Adrenal gland (tissue), 5 donors: ENCODE results near the gene ZNF592.

Experiments
- CTCF ChIP-seq, 6 experiments: fragments of 450-650 bp in 4 of 6; fragments of 200-600 bp in 2 of 6; sonication (generic) in 1 of 6; IDR thresholded peaks; 1 replicate in 5 of 6; 2 replicates in 1 of 6; pipeline versions ENCODE4 v1.5.1 to v1.8.0; 2016 to 2021; ENCODE audit warnings: antibody characterized with exemption in 6 of 6, mild to moderate bottlenecking in 2 of 6, moderate library complexity in 1 of 6
- POLR2A ChIP-seq, 2 donors: fragments of 450-650 bp; IDR thresholded peaks; one replicate each; pipeline ENCODE4 v1.6.1; 2017; ENCODE audit warnings: antibody characterized with exemption in 2 of 2, mild to moderate bottlenecking in 2 of 2, moderate library complexity in 1 of 2
- donor health status: DM: no; HTN: no; CAD: no.

- no peak for TF ChIP-seq POLR2A (IDR thresholded peaks at IDR 0.05)
- no peak for TF ChIP-seq CTCF (IDR thresholded peaks at IDR 0.05)
Observed at GRCh38 chr15:84807228-84807627, 58.8 kb downstream of the ZNF592 start.
